ENCODE data around the gene C9orf57.

DNA sequence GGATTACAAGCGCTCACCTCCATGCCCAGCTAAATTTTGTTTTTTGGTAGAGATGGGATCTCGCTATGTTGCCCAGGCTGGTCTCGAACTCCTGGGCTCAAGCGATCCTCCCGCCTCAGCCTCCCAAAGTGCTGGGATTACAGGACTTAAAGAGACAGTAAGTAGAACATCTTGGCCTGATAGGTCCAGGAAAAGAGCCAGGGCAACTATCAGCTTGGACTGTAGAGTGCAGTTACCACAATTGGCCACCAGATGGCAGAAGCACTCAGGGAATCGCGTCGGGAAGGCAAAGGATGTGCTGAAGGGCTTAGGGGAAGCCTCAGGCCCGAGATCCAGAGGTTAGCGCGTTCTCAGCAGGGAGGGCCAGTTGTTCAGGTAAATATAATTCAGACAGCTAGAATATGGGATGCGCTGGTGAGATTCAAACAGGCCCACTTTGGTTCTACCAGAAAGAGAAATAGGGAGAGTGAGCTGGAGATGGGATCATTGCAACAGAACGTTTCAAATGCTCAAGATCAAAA, 21.5 kb downstream of the C9orf57 start:
- TF ChIP-seq, protein P1, sequence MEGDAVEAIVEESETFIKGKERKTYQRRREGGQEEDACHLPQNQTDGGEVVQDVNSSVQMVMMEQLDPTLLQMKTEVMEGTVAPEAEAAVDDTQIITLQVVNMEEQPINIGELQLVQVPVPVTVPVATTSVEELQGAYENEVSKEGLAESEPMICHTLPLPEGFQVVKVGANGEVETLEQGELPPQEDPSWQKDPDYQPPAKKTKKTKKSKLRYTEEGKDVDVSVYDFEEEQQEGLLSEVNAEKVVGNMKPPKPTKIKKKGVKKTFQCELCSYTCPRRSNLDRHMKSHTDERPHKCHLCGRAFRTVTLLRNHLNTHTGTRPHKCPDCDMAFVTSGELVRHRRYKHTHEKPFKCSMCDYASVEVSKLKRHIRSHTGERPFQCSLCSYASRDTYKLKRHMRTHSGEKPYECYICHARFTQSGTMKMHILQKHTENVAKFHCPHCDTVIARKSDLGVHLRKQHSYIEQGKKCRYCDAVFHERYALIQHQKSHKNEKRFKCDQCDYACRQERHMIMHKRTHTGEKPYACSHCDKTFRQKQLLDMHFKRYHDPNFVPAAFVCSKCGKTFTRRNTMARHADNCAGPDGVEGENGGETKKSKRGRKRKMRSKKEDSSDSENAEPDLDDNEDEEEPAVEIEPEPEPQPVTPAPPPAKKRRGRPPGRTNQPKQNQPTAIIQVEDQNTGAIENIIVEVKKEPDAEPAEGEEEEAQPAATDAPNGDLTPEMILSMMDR (IDR thresholded peaks at IDR 0.05): peak; percentile 86 to 97 (median 94)
- TF ChIP-seq POLR2A (IDR thresholded peaks at IDR 0.05): no peak
- TF ChIP-seq POLR2AphosphoS5 (IDR thresholded peaks at IDR 0.05): peak; percentile 26
